Endothelial cell of umbilical vein (primary cell): ENCODE results near the gene GATA2. TPM values are rescaled to one million over a fixed set of nuclear protein-coding genes. Genes with fewer than 3 reads are reported as not detected.

Source experiments
- BruUV-seq: library from RNA; stranded (reverse); fragments of 400-500 nt; replicated peaks from 2 replicates; lab custom pipeline; 2021; lab: Mats Ljungman, UMichigan
- CTCF ChIA-PET: fragments of 300-600, 350-600 bp; sonication (Branson Sonifier 250); formaldehyde crosslinking; loops from one replicate; lab custom pipeline; 2021; ENCODE audit warnings: antibody characterized with exemption, inconsistent platforms; lab: Charles Lee
- POLR2A ChIA-PET: fragments of 300-600, 350-600 bp; sonication (Branson Sonifier 250); formaldehyde crosslinking; loops from one replicate; lab custom pipeline; 2021; ENCODE audit warnings: antibody characterized with exemption, inconsistent platforms; lab: Charles Lee
- DNase-seq: peaks from one replicate; pipeline ENCODE4 v3.0.0-alpha.2; 2011; ENCODE audit warnings: low read depth, low spot score
- FAIRE-seq: peaks from 2 replicates; lab custom pipeline; 2011; peaks lifted over from hg19 to GRCh38; lab: Jason Lieb, UNC
- H2AFZ ChIP-seq: 2 replicates; pipeline ENCODE4 v1.6.0; 2012; ENCODE audit warnings: low read depth, low read length, control low read depth, inconsistent platforms
- H3K27ac ChIP-seq: 2 replicates; pipeline ENCODE4 v1.5.1; 2011; ENCODE audit warnings: low read depth, mild to moderate bottlenecking, control low read depth, low read length, moderate library complexity; ENCODE audit not compliant: insufficient read depth
- H3K27me3 ChIP-seq, 2 experiments: 2 replicates each; pipeline versions ENCODE4 v1.6.0 to v1.6.1; 2011; ENCODE audit warnings: low read length in 2 of 2, mixed read lengths in 1 of 2; ENCODE audit not compliant: control insufficient read depth in 2 of 2, insufficient read depth in 2 of 2
- H3K36me3 ChIP-seq, 2 experiments: 2 replicates in 1 of 2; 3 replicates in 1 of 2; pipeline ENCODE4 v1.5.1; 2011; ENCODE audit warnings: low read length in 2 of 2, mild to moderate bottlenecking in 1 of 2, moderate library complexity in 1 of 2; ENCODE audit not compliant: control insufficient read depth in 2 of 2, insufficient read depth in 2 of 2; ENCODE audit errors: extremely low read depth in 1 of 2
- H3K4me1 ChIP-seq: 3 replicates; pipeline ENCODE4 v1.5.1; 2011; ENCODE audit warnings: mild to moderate bottlenecking, low read length; ENCODE audit not compliant: control insufficient read depth, insufficient read depth; ENCODE audit errors: extremely low read depth
- H3K4me2 ChIP-seq: 2 replicates; pipeline ENCODE4 v1.6.1; 2011; ENCODE audit warnings: low read length, control low read depth, mixed read lengths; ENCODE audit not compliant: insufficient read depth
- H3K4me3 ChIP-seq, 3 experiments: fragments of 200-600 bp in 1 of 3; sonication (generic), shearing (Covaris generic) in 1 of 3; replicated peaks in 1 of 3; 2 replicates each; pipeline ENCODE4 v1.5.1; 2011 to 2016; ENCODE audit warnings: control low read depth in 3 of 3, low read length in 3 of 3, mild to moderate bottlenecking in 2 of 3, inconsistent platforms in 1 of 3, low read depth in 1 of 3, moderate library complexity in 1 of 3; ENCODE audit not compliant: insufficient read depth in 1 of 3
- H3K79me2 ChIP-seq: 2 replicates; pipeline ENCODE4 v1.6.0; 2012; ENCODE audit warnings: low read length, inconsistent platforms; ENCODE audit not compliant: control insufficient read depth, insufficient read depth
- H3K9ac ChIP-seq: replicated peaks from 2 replicates; pipeline ENCODE3; 2011; ENCODE audit warnings: low read length, control low read depth; ENCODE audit not compliant: insufficient read depth; ENCODE audit errors: extremely low read depth
- H3K9me1 ChIP-seq: replicated peaks from 3 replicates; pipeline ENCODE4 v1.6.0; 2011; ENCODE audit warnings: mild to moderate bottlenecking, low read length; ENCODE audit not compliant: control insufficient read depth, insufficient read depth; ENCODE audit errors: extremely low read depth
- H3K9me3 ChIP-seq: replicated peaks from 2 replicates; pipeline ENCODE4 v1.5.1; 2012; ENCODE audit warnings: low read length, inconsistent platforms; ENCODE audit not compliant: control insufficient read depth, insufficient read depth
- H4K20me1 ChIP-seq: replicated peaks from 2 replicates; pipeline ENCODE3; 2011; ENCODE audit warnings: mild to moderate bottlenecking, low read length; ENCODE audit not compliant: control insufficient read depth, insufficient read depth; ENCODE audit errors: extremely low read depth
- CTCF ChIP-seq, 2 donors: IDR thresholded peaks; 1 replicate in 1 of 2; 2 replicates in 1 of 2; pipeline ENCODE4 v1.5.1; 2011; ENCODE audit warnings: low read length in 2 of 2, mild to moderate bottlenecking in 2 of 2, moderate library complexity in 2 of 2, control low read depth in 1 of 2, inconsistent platforms in 1 of 2, low read depth in 1 of 2; ENCODE audit not compliant: insufficient read depth in 1 of 2; ENCODE audit errors: extremely low read depth in 1 of 2
- EZH2 ChIP-seq: IDR thresholded peaks from 2 replicates; pipeline ENCODE4 v1.6.1; 2012; ENCODE audit warnings: borderline replicate concordance, low read depth, mild to moderate bottlenecking, moderate library complexity, low read length, inconsistent platforms; ENCODE audit not compliant: severe bottlenecking
- FOS ChIP-seq: IDR thresholded peaks from 2 replicates; pipeline ENCODE4 v1.6.1; 2011; ENCODE audit warnings: mild to moderate bottlenecking, low read length, moderate library complexity, borderline replicate concordance; ENCODE audit not compliant: insufficient read depth
- GATA2 ChIP-seq: IDR thresholded peaks from 2 replicates; pipeline ENCODE4 v1.7.0; 2011; ENCODE audit warnings: low read depth, mild to moderate bottlenecking, moderate library complexity, mixed read lengths, low read length; ENCODE audit not compliant: insufficient read length, insufficient read depth
- JUN ChIP-seq: IDR thresholded peaks from 2 replicates; pipeline ENCODE4 v1.6.1; 2011; ENCODE audit warnings: borderline replicate concordance, low read depth; ENCODE audit not compliant: insufficient read length, insufficient read depth
- MAX ChIP-seq: IDR thresholded peaks from 2 replicates; pipeline ENCODE4 v1.6.1; 2011; ENCODE audit not compliant: insufficient read depth, insufficient read length
- MYC ChIP-seq: IDR thresholded peaks from one replicate; pipeline ENCODE4 v1.6.1; 2011; ENCODE audit warnings: mild to moderate bottlenecking, low read depth, low read length
- POLR2A ChIP-seq: IDR thresholded peaks from 2 replicates; pipeline ENCODE4 v1.6.1; 2012; ENCODE audit warnings: low read depth, mild to moderate bottlenecking, control low read depth, low read length
- POLR2AphosphoS5 ChIP-seq: IDR thresholded peaks from 2 replicates; pipeline ENCODE4 v1.6.1; 2012; ENCODE audit warnings: low read depth, mild to moderate bottlenecking, control low read depth, low read length, moderate library complexity; ENCODE audit not compliant: insufficient read depth
- dilution Hi-C: fragments of 300-500 bp; cut with MboI; formaldehyde crosslinking; loops from one replicate; pipeline ENCODE4 v1.15.0; 2019; ENCODE audit warnings: low sequenced_read_pairs; ENCODE audit not compliant: extremely low pct_ligation_motif_present
- intact Hi-C: fragments of 100-400 bp; cut with micrococcal nuclease; formaldehyde crosslinking; loops from one replicate; pipeline ENCODE4 v1.10.0; 2022
- polyA plus RNA-seq, 4 experiments: library from polyadenylated mRNA; depleted of rRNA in 3 of 4; stranded (reverse) in 3 of 4; unstranded in 1 of 4; fragments of >200 nt; gene quantifications; 2 replicates each; pipeline versions ENCODE4 v1.2.1 to v1.2.3, GENCODE V29; 2011 to 2012; ENCODE audit warnings: missing spikeins in 1 of 4
- total RNA-seq: library from RNA; stranded (reverse); gene quantifications from 2 replicates; pipeline ENCODE4 v1.2.3, GENCODE V29; 2021

Gene GATA2
- total and polyA plus RNA-seq, 2 donors (not counting 3 experiments of a cell fraction or from before 2014, with no cell fraction given) = 28.8 to 62.2 TPM

- Histone ChIP-seq H2AFZ (no peak overlapping the region), H3K4me2 (no peak overlapping the region), H3K4me3 (no peak overlapping the region), H3K36me3 (no peaks in the 10 kb centered on the region), H3K9me1 (no peaks in the 10 kb centered on the region), H3K79me2 (no peaks in the 10 kb centered on the region), H3K9me3 (no peaks in the 10 kb centered on the region), H4K20me1 (no peaks in the 10 kb centered on the region), H3K9ac (no peak overlapping the region), H3K27ac (no peak overlapping the region), H3K27me3 (peaks cover 6 to 13% of the 10 kb centered on the region in 2 experiments), H3K4me1 (no peaks in the 10 kb centered on the region)
- dilution Hi-C loops = no loop called here
- ChIA-PET POLR2A (no interaction called here), CTCF (interaction anchor here (1.6 kb wide), 1 partner anchor 12 kb away, joined by 5 read pairs; no protein-coding TSS in a partner anchor)
- DNase-seq (no peak), FAIRE-seq (no peak)
- TF ChIP-seq MYC (no peak), MAX (no peak), FOS (no peak), GATA2 (no peak), POLR2AphosphoS5 (no peak), POLR2A (no peak), CTCF (IDR thresholded peaks at IDR 0.05; ENCODE audit: extremely low read depth in 1 of 2, insufficient read depth in 1 of 2, low read depth in 1 of 2, low read length in 2 of 2) (no peak), EZH2 (no peak), JUN (no peak)
- BruUV-seq = no TSS peak
- intact Hi-C loops = no loop called here
Measured at GRCh38 chr3:128461731-128462130, 31.3 kb downstream of the GATA2 start.
